HG02678 (cell line): Measurements from ENCODE around the gene TRRAP.

Experiments used
- ATAC-seq: cut with Tn5 transposase; IDR thresholded peaks from one replicate; pipeline ENCODE4 v1.9.1; 2021; ENCODE audit warnings: mild to moderate bottlenecking, moderate library complexity; ENCODE audit not compliant: unreplicated experiment

TRRAP gene

GRCh38 chr7:99002827-99003212 lies 124.5 kb downstream of the TRRAP start:
- ATAC-seq, result no peak

GRCh38 chr7:99003419-99003818 lies 125.1 kb downstream of the TRRAP start:
- no peak for ATAC-seq

GRCh38 chr7:99004216-99004615 lies 125.9 kb downstream of the TRRAP start:
- no peak for ATAC-seq

GRCh38 chr7:99004781-99005500 lies 126.6 kb downstream of the TRRAP start:
- ATAC-seq, result no peak

GRCh38 chr7:99005776-99006175 lies 127.4 kb downstream of the TRRAP start:
- no peak for ATAC-seq

- ATAC-seq, result no peak
Observed at GRCh38 chr7:99006739-99007424, 128.6 kb downstream of the TRRAP start.

GRCh38 chr7:99008181-99008631 lies 129.9 kb downstream of the TRRAP start:
- no peak for ATAC-seq

GRCh38 chr7:99008921-99009530 lies 130.7 kb downstream of the TRRAP start:
- no peak for ATAC-seq

- no peak for ATAC-seq
Observed at GRCh38 chr7:99010281-99010680, 131.9 kb downstream of the TRRAP start.

GRCh38 chr7:99011341-99011705 lies 133.0 kb downstream of the TRRAP start:
- no peak for ATAC-seq

- no peak for ATAC-seq
Observed at GRCh38 chr7:99011706-99012404, 133.5 kb downstream of the TRRAP start.

GRCh38 chr7:99012722-99013121 lies 134.4 kb downstream of the TRRAP start:
- ATAC-seq, result no peak

GRCh38 chr7:99013266-99014112 lies 135.2 kb downstream of the TRRAP start:
- ATAC-seq, result no peak

- no peak for ATAC-seq
Observed at GRCh38 chr7:99014113-99014985, 136.0 kb downstream of the TRRAP start.

- no peak for ATAC-seq
Observed at GRCh38 chr7:99016196-99016595, 137.9 kb downstream of the TRRAP start.

- no peak for ATAC-seq
Observed at GRCh38 chr7:99019523-99020412, 141.4 kb downstream of the TRRAP start.

GRCh38 chr7:99020413-99020715 lies 142.0 kb downstream of the TRRAP start:
- ATAC-seq, result no peak

- no peak for ATAC-seq
Observed at GRCh38 chr7:99021941-99022560, 143.7 kb downstream of the TRRAP start.
